H9 (cell line): ENCODE measurements around the gene EPHA4. TPM values are rescaled to one million over a fixed set of nuclear protein-coding genes. Genes with fewer than 3 reads are reported as not detected.

Experiments used
- DNase-seq: peaks from one replicate; pipeline ENCODE4 v3.0.0-alpha.2; 2017
- H2AFZ ChIP-seq: one replicate; pipeline ENCODE4 v1.6.1; 2013; ENCODE audit warnings: mild to moderate bottlenecking, low read length, control low read depth, moderate library complexity
- H2AK5ac ChIP-seq: 2 replicates; pipeline ENCODE4 v1.6.1; 2013; ENCODE audit warnings: low read length, control low read depth, mixed read lengths; ENCODE audit not compliant: insufficient read length
- H2BK120ac ChIP-seq: one replicate; pipeline ENCODE4 v1.6.1; 2013; ENCODE audit warnings: low read depth, mild to moderate bottlenecking, low read length, control low read depth, inconsistent platforms; ENCODE audit not compliant: poor library complexity, severe bottlenecking
- H2BK12ac ChIP-seq: 2 replicates; pipeline ENCODE4 v1.6.1; 2013; ENCODE audit warnings: low read length, control low read depth, mixed read lengths, low read depth; ENCODE audit not compliant: insufficient read length
- H2BK15ac ChIP-seq: 2 replicates; pipeline ENCODE4 v1.6.1; 2013; ENCODE audit warnings: low read depth, low read length, control low read depth
- H2BK20ac ChIP-seq: one replicate; pipeline ENCODE4 v1.6.1; 2013; ENCODE audit warnings: low read depth, mild to moderate bottlenecking, low read length, control low read depth, inconsistent platforms; ENCODE audit not compliant: poor library complexity, severe bottlenecking
- H2BK5ac ChIP-seq: 2 replicates; pipeline ENCODE4 v1.6.1; 2013; ENCODE audit warnings: low read length, control low read depth, mixed read lengths; ENCODE audit not compliant: insufficient read length
- H3K14ac ChIP-seq: 2 replicates; pipeline ENCODE4 v1.6.1; 2013; ENCODE audit warnings: low read length, control low read depth; ENCODE audit not compliant: insufficient read depth
- H3K18ac ChIP-seq: 2 replicates; pipeline ENCODE4 v1.6.1; 2013; ENCODE audit warnings: low read depth, mild to moderate bottlenecking, mixed read lengths, low read length, control low read depth; ENCODE audit not compliant: insufficient read length
- H3K23ac ChIP-seq: 2 replicates; pipeline ENCODE4 v1.6.1; 2013; ENCODE audit warnings: low read length, control low read depth, mixed read lengths, low read depth; ENCODE audit not compliant: insufficient read length
- H3K23me2 ChIP-seq: 2 replicates; pipeline ENCODE4 v1.6.1; 2013; ENCODE audit warnings: low read depth, mild to moderate bottlenecking, mixed read lengths, low read length, control low read depth; ENCODE audit not compliant: insufficient read length, poor library complexity, severe bottlenecking
- H3K27ac ChIP-seq: 2 replicates; pipeline ENCODE4 v1.5.1; 2013; ENCODE audit warnings: low read length, control low read depth, mixed read lengths, low read depth; ENCODE audit not compliant: insufficient read length
- H3K27me3 ChIP-seq: 2 replicates; pipeline ENCODE4 v1.6.1; 2013; ENCODE audit warnings: low read length, control low read depth, inconsistent platforms; ENCODE audit not compliant: insufficient read depth
- H3K4ac ChIP-seq: 2 replicates; pipeline ENCODE4 v1.6.1; 2013; ENCODE audit warnings: low read depth, mild to moderate bottlenecking, control low read depth, inconsistent platforms, low read length, moderate library complexity
- H3K4me1 ChIP-seq: 2 replicates; pipeline ENCODE4 v1.6.1; 2013; ENCODE audit warnings: low read length, control low read depth, inconsistent platforms; ENCODE audit not compliant: insufficient read depth
- H3K4me2 ChIP-seq: 2 replicates; pipeline ENCODE4 v1.6.1; 2013; ENCODE audit warnings: low read length, control low read depth, mixed read lengths; ENCODE audit not compliant: insufficient read length, insufficient read depth
- H3K56ac ChIP-seq: 2 replicates; pipeline ENCODE4 v1.6.1; 2013; ENCODE audit warnings: low read depth, mild to moderate bottlenecking, mixed read lengths, low read length, control low read depth; ENCODE audit not compliant: insufficient read length
- H3K79me1 ChIP-seq: 2 replicates; pipeline ENCODE4 v1.6.1; 2013; ENCODE audit warnings: low read depth, mild to moderate bottlenecking, moderate library complexity, low read length, control low read depth, inconsistent platforms; ENCODE audit not compliant: insufficient read depth, poor library complexity, severe bottlenecking
- H3K79me2 ChIP-seq: 2 replicates; pipeline ENCODE4 v1.6.1; 2013; ENCODE audit warnings: low read length, control low read depth, inconsistent platforms; ENCODE audit not compliant: insufficient read depth
- H3K9ac ChIP-seq: 2 replicates; pipeline ENCODE4 v1.6.1; 2013; ENCODE audit warnings: low read length, control low read depth, mixed read lengths; ENCODE audit not compliant: insufficient read length; ENCODE audit errors: extremely low read depth
- H3K9me3 ChIP-seq: one replicate; pipeline ENCODE4 v1.6.1; 2013; ENCODE audit warnings: low read depth, low read length, inconsistent platforms; ENCODE audit not compliant: control insufficient read depth
- H3T11ph ChIP-seq: one replicate; pipeline ENCODE4 v1.6.1; 2013; ENCODE audit warnings: mild to moderate bottlenecking, low read length, control low read depth, inconsistent platforms
- H4K20me1 ChIP-seq: one replicate; pipeline ENCODE4 v1.6.1; 2013; ENCODE audit not compliant: control insufficient read depth, insufficient read length, insufficient read depth
- H4K5ac ChIP-seq: 2 replicates; pipeline ENCODE4 v1.6.1; 2013; ENCODE audit warnings: low read depth, mild to moderate bottlenecking, mixed read lengths, low read length, control low read depth; ENCODE audit not compliant: insufficient read length
- H4K8ac ChIP-seq: replicated peaks from 2 replicates; pipeline ENCODE4 v1.6.1; 2013; ENCODE audit warnings: low read length, control low read depth, mixed read lengths, low read depth; ENCODE audit not compliant: insufficient read length
- H4K91ac ChIP-seq: 2 replicates; pipeline ENCODE4 v1.6.1; 2013; ENCODE audit warnings: low read depth, mild to moderate bottlenecking, moderate library complexity, mixed read lengths, low read length, control low read depth; ENCODE audit not compliant: insufficient read length
- H3K27ac Mint-ChIP-seq, 3 experiments: 2 replicates in 2 of 3; 3 replicates in 1 of 3; pipeline ENCODE4 v1.8.0; 2020 to 2021; ENCODE audit warnings: mixed read lengths in 3 of 3, mild to moderate bottlenecking in 1 of 3, moderate library complexity in 1 of 3
- H3K27me3 Mint-ChIP-seq: 2 replicates; pipeline ENCODE4 v1.8.0; 2021; ENCODE audit warnings: low read depth, mild to moderate bottlenecking, moderate library complexity, mixed read lengths
- H3K36me3 Mint-ChIP-seq, 3 experiments: 2 replicates in 2 of 3; 3 replicates in 1 of 3; pipeline ENCODE4 v1.8.0; 2020 to 2021; ENCODE audit warnings: low read depth in 3 of 3, mixed read lengths in 3 of 3; ENCODE audit not compliant: insufficient read depth in 1 of 3
- H3K4me1 Mint-ChIP-seq, 2 experiments: 2 replicates each; pipeline ENCODE4 v1.8.0; 2020; ENCODE audit warnings: mixed read lengths in 2 of 2
- H3K4me3 Mint-ChIP-seq, 2 experiments: 2 replicates in 1 of 2; 3 replicates in 1 of 2; pipeline ENCODE4 v1.8.0; 2020 to 2021; ENCODE audit warnings: mild to moderate bottlenecking in 2 of 2, mixed read lengths in 2 of 2, moderate library complexity in 1 of 2
- H3K9me3 Mint-ChIP-seq, 2 experiments: 2 replicates in 1 of 2; 3 replicates in 1 of 2; pipeline ENCODE4 v1.8.0; 2020; ENCODE audit warnings: mild to moderate bottlenecking in 2 of 2, mixed read lengths in 2 of 2, moderate library complexity in 1 of 2
- CTCF ChIP-seq: fragments of 200-600 bp; sonication (generic); conservative IDR thresholded peaks from 3 replicates; pipeline ENCODE4 v1.8.0; 2021; ENCODE audit warnings: antibody characterized with exemption, mild to moderate bottlenecking
- WGBS: extraction: QIAGEN DNeasy Blood & Tissue Kit; methylation state at CpG from one replicate; pipeline ENCODE4 v1.1.7; 2013; ENCODE audit warnings: missing lambda C conversion rate, low lambda C conversion rate, mixed read lengths; ENCODE audit not compliant: insufficient read length; ENCODE audit errors: extremely low coverage; 5-methylcytosine and 5-hydroxymethylcytosine counted together
- total RNA-seq: library from RNA; stranded (reverse); gene quantifications from 2 replicates; pipeline ENCODE4 v1.2.1, GENCODE V29; 2021

EPHA4 gene
- total RNA-seq, 1 experiment from 2014 or later: 25.1 TPM

GRCh38 chr2:221570321-221570935 lies 1.7 kb downstream of the EPHA4 start:
- no peak overlapping the region for H3K23ac ChIP-seq
- no peak overlapping the region for H2BK15ac ChIP-seq
- Mint-ChIP-seq H3K27ac (no peak overlapping the region; a peak in 1 of 7 replicates), H3K36me3 (peaks cover 2 to 13% (median 11%) of the 10 kb centered on the region in 3 experiments; a peak in 5 of 7 replicates), H3K9me3 (no peaks in the 10 kb centered on the region; a peak in 1 of 5 replicates), H3K4me3 (peak overlapping the region; percentile 82 to 91), H3K27me3 (peaks cover 67% of the 10 kb centered on the region), H3K4me1 (peaks cover 49 to 55% of the 10 kb centered on the region in 2 experiments)
- no peak overlapping the region for H4K91ac ChIP-seq
- peaks cover 8% of the 10 kb centered on the region; the same call in 1 of the 2 replicates for H3K27me3 ChIP-seq
- TF ChIP-seq CTCF: peak; percentile 26; the same call in 2 of the 3 replicates
- H4K5ac ChIP-seq: no peak overlapping the region
- no peak overlapping the region for H2BK12ac ChIP-seq
- no peaks in the 10 kb centered on the region for H3K9me3 ChIP-seq
- H3K14ac ChIP-seq: no peak overlapping the region
- H3K18ac ChIP-seq: no peak overlapping the region
- no peaks in the 10 kb centered on the region for H3K79me2 ChIP-seq
- no peak overlapping the region for H2BK120ac ChIP-seq
- no peak overlapping the region for H3K56ac ChIP-seq
- no peak overlapping the region for H2AFZ ChIP-seq
- no peak overlapping the region for H2BK20ac ChIP-seq
- H2BK5ac ChIP-seq: no peak overlapping the region
- WGBS: no CpG with 5 or more reads among the region's 30 CpGs
- peak; percentile 59 for DNase-seq
- no peak overlapping the region for H3K27ac ChIP-seq
- H3K9ac ChIP-seq: no peak overlapping the region
- peaks cover 3% of the 10 kb centered on the region for H4K20me1 ChIP-seq
- H3K4me1 ChIP-seq: peaks cover 4% of the 10 kb centered on the region; the same call in 1 of the 2 replicates
- H2AK5ac ChIP-seq: no peak overlapping the region
- H3K4ac ChIP-seq: no peak overlapping the region
- H3T11ph ChIP-seq: no peak overlapping the region
- peaks cover 39% of the 10 kb centered on the region for H3K23me2 ChIP-seq
- peak overlapping the region; percentile 39 for H3K4me2 ChIP-seq
- no peaks in the 10 kb centered on the region for H3K79me1 ChIP-seq
- no peak overlapping the region for H4K8ac ChIP-seq
